ENCODE results near the gene HPCAL1. TPM values are rescaled to one million over a fixed set of nuclear protein-coding genes. Genes with fewer than 3 reads are reported as not detected.
A peak's percentile ranks its signal among the peaks of the same experiment; 100 is the strongest.

Gene HPCAL1
- total and polyA plus RNA-seq, 4 donors = 122 to 147 (median 136) TPM

- DNase-seq (no peak), ATAC-seq (ENCODE audit: insufficient read depth, low FRiP score) (no peak)
- TF ChIP-seq CTCF (IDR thresholded peaks at IDR 0.05; ENCODE audit: control extremely low read depth, extremely low read depth) = no peak
- WGBS, 2 donors = 96 to 98% methylated on average over 10 of the region's 10 CpGs
- Histone ChIP-seq H3K27ac (ENCODE audit: low read depth in 1 of 2, low read length in 1 of 2) (no peak overlapping the region), H3K27me3 (ENCODE audit: control insufficient read depth in 3 of 3, insufficient read depth in 3 of 3, low read length in 2 of 3) (no peaks in the 10 kb centered on the region), H3K4me1 (ENCODE audit: control insufficient read depth in 5 of 5, insufficient read depth in 5 of 5, low read length in 5 of 5) (peaks cover 0 to 28% (median 8%) of the 10 kb centered on the region in 5 donors), H3K4me3 (no peak overlapping the region), H3K9ac (ENCODE audit: insufficient read depth in 1 of 2, low read length in 2 of 2) (no peak overlapping the region), H3K9me3 (ENCODE audit: control insufficient read depth in 4 of 4, insufficient read depth in 3 of 4, low read length in 3 of 4) (no peaks in the 10 kb centered on the region), H3K36me3 (ENCODE audit: control insufficient read depth in 4 of 4, insufficient read depth in 4 of 4, low read length in 4 of 4) (peaks cover 0 to 3% (median 2%) of the 10 kb centered on the region in 4 donors)
These were observed 110.8 kb downstream of the HPCAL1 start for GRCh38 chr2:10413503-10413902.

- H3K4me1 ChIP-seq (ENCODE audit: control insufficient read depth in 5 of 5, insufficient read depth in 5 of 5, low read length in 5 of 5) = peaks cover 0 to 24% (median 8%) of the 10 kb centered on the region in 5 donors
- peaks cover 0 to 3% (median 2%) of the 10 kb centered on the region in 4 donors for H3K36me3 ChIP-seq (ENCODE audit: control insufficient read depth in 4 of 4, insufficient read depth in 4 of 4, low read length in 4 of 4)
- 73 to 85% methylated on average over 7 of the region's 7 CpGs for WGBS, 2 donors
- H3K4me3 ChIP-seq = no peak overlapping the region
- no peaks in the 10 kb centered on the region for H3K27me3 ChIP-seq (ENCODE audit: control insufficient read depth in 3 of 3, insufficient read depth in 3 of 3, low read length in 2 of 3)
- TF ChIP-seq CTCF (IDR thresholded peaks at IDR 0.05; ENCODE audit: control extremely low read depth, extremely low read depth) = no peak
- DNase-seq (no peak), ATAC-seq (ENCODE audit: insufficient read depth, low FRiP score) (peak; percentile 16)
- H3K9me3 ChIP-seq (ENCODE audit: control insufficient read depth in 4 of 4, insufficient read depth in 3 of 4, low read length in 3 of 4) = no peaks in the 10 kb centered on the region
- no peak overlapping the region for H3K9ac ChIP-seq (ENCODE audit: insufficient read depth in 1 of 2, low read length in 2 of 2)
- peak overlapping the region in 1 of 2 donors; percentile 11 for H3K27ac ChIP-seq (ENCODE audit: low read depth in 1 of 2, low read length in 1 of 2)
These were observed 111.3 kb downstream of the HPCAL1 start for GRCh38 chr2:10413991-10414451.

GRCh38 chr2:10414591-10414990, 111.9 kb downstream of the HPCAL1 start:
- Histone ChIP-seq H3K4me3 (no peak overlapping the region), H3K9ac (ENCODE audit: insufficient read depth in 1 of 2, low read length in 2 of 2) (no peak overlapping the region), H3K27me3 (ENCODE audit: control insufficient read depth in 3 of 3, insufficient read depth in 3 of 3, low read length in 2 of 3) (no peaks in the 10 kb centered on the region), H3K27ac (ENCODE audit: low read depth in 1 of 2, low read length in 1 of 2) (peak overlapping the region in 1 of 2 donors; percentile 35), H3K36me3 (ENCODE audit: control insufficient read depth in 4 of 4, insufficient read depth in 4 of 4, low read length in 4 of 4) (peaks cover 0 to 5% (median 3%) of the 10 kb centered on the region in 4 donors), H3K4me1 (ENCODE audit: control insufficient read depth in 5 of 5, insufficient read depth in 5 of 5, low read length in 5 of 5) (peaks cover 0 to 19% (median 8%) of the 10 kb centered on the region in 5 donors), H3K9me3 (ENCODE audit: control insufficient read depth in 4 of 4, insufficient read depth in 3 of 4, low read length in 3 of 4) (no peaks in the 10 kb centered on the region)
- no peak for DNase-seq
- no peak for ATAC-seq (ENCODE audit: insufficient read depth, low FRiP score)
- WGBS, 2 donors = 78 to 79% methylated on average over 10 of the region's 10 CpGs
- no peak for TF ChIP-seq CTCF (IDR thresholded peaks at IDR 0.05; ENCODE audit: control extremely low read depth, extremely low read depth)

- H3K36me3 ChIP-seq (ENCODE audit: control insufficient read depth in 4 of 4, insufficient read depth in 4 of 4, low read length in 4 of 4) = peaks cover 0 to 9% (median 3%) of the 10 kb centered on the region in 4 donors
- ATAC-seq (ENCODE audit: insufficient read depth, low FRiP score) = no peak
- H3K27ac ChIP-seq (ENCODE audit: low read depth in 1 of 2, low read length in 1 of 2) = no peak overlapping the region
- no peak for TF ChIP-seq CTCF (IDR thresholded peaks at IDR 0.05; ENCODE audit: control extremely low read depth, extremely low read depth)
- no peaks in the 10 kb centered on the region for H3K9me3 ChIP-seq (ENCODE audit: control insufficient read depth in 4 of 4, insufficient read depth in 3 of 4, low read length in 3 of 4)
- H3K4me1 ChIP-seq (ENCODE audit: control insufficient read depth in 5 of 5, insufficient read depth in 5 of 5, low read length in 5 of 5) = peaks cover 0 to 16% (median 8%) of the 10 kb centered on the region in 5 donors
- DNase-seq = no peak
- no peaks in the 10 kb centered on the region for H3K27me3 ChIP-seq (ENCODE audit: control insufficient read depth in 3 of 3, insufficient read depth in 3 of 3, low read length in 2 of 3)
- 94 to 98% methylated on average over 8 of the region's 8 CpGs for WGBS, 2 donors
- H3K9ac ChIP-seq (ENCODE audit: insufficient read depth in 1 of 2, low read length in 2 of 2) = no peak overlapping the region
- no peak overlapping the region for H3K4me3 ChIP-seq
These were observed 112.3 kb downstream of the HPCAL1 start for GRCh38 chr2:10415048-10415447.
